ENCODE results near the gene SPATA16.
"Not testable (repeated sequence)": the region's sequence is repeated elsewhere in the genome, so short reads cannot be mapped to it uniquely, and the experiment has no call there.

Gene SPATA16

DNA sequence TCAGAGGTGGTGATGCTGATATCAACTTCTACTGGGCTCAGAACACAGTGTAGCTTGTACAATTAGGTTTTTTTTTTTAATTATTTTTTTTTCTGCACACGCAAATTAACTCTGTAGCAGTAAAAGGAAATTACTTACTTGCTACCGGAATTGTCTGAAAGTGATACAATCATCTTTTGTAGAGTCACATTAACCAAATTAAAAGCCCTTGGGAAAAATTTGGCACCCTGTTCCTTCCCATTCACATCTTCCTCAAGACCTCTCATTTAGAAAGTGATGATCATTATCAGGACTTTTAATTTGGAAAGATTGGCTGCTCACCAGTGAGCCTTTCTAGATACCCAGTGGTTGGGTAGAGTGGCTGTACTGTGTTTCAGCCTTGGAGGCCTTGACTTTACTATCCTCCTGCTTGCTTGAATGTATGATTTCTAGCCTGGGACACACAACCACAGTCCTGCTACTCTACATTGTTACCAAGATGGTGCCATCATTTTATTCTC is 232.2 kb downstream of the SPATA16 start:
- Histone ChIP-seq H3K36me3 (ENCODE audit: control insufficient read depth in 1 of 2, insufficient read depth in 2 of 2, low read length in 2 of 2) (no peaks in the 10 kb centered on the region), H3K9me3 (ENCODE audit: control insufficient read depth in 1 of 2, low read length in 2 of 2) (no peaks in the 10 kb centered on the region), H3K27me3 (ENCODE audit: control insufficient read depth in 1 of 2, insufficient read depth in 2 of 2, low read length in 2 of 2) (no peaks in the 10 kb centered on the region), H3K4me1 (ENCODE audit: control insufficient read depth in 1 of 2, insufficient read depth in 2 of 2, low read length in 2 of 2) (no peaks in the 10 kb centered on the region), H3K4me3 (ENCODE audit: low read depth in 1 of 2, low read length in 2 of 2) (no peak overlapping the region), H3K27ac (ENCODE audit: low read depth, low read length) (no peak overlapping the region), H3K9ac (ENCODE audit: low read depth in 1 of 2, low read length in 2 of 2) (no peak overlapping the region)

DNA sequence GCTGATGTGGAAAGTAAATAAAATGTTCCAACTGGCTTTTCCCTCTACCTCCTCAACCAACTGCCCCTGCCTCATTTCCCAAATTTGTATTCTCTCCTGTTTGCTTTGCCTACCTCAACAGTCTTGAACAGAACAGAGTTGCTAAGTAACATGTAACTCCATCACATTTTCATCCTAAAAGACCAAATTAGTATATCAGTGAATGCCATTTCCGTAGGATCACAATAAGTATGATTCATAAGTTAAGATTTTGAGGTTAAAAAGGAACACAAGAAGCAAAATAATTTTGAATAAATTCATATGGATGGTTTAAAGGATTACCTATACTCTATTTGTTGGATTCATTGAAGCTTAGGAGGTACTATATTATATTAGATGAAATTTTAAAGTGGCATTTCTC is 235.6 kb downstream of the SPATA16 start:
- H3K36me3 ChIP-seq (ENCODE audit: control insufficient read depth in 1 of 2, insufficient read depth in 2 of 2, low read length in 2 of 2) = no peaks in the 10 kb centered on the region
- no peak overlapping the region for H3K4me3 ChIP-seq (ENCODE audit: low read depth in 1 of 2, low read length in 2 of 2)
- no peaks in the 10 kb centered on the region for H3K9me3 ChIP-seq (ENCODE audit: control insufficient read depth in 1 of 2, low read length in 2 of 2)
- no peak overlapping the region for H3K9ac ChIP-seq (ENCODE audit: low read depth in 1 of 2, low read length in 2 of 2)
- no peak overlapping the region for H3K27ac ChIP-seq (ENCODE audit: low read depth, low read length)
- H3K27me3 ChIP-seq (ENCODE audit: control insufficient read depth in 1 of 2, insufficient read depth in 2 of 2, low read length in 2 of 2) = no peaks in the 10 kb centered on the region
- H3K4me1 ChIP-seq (ENCODE audit: control insufficient read depth in 1 of 2, insufficient read depth in 2 of 2, low read length in 2 of 2) = no peaks in the 10 kb centered on the region

DNA sequence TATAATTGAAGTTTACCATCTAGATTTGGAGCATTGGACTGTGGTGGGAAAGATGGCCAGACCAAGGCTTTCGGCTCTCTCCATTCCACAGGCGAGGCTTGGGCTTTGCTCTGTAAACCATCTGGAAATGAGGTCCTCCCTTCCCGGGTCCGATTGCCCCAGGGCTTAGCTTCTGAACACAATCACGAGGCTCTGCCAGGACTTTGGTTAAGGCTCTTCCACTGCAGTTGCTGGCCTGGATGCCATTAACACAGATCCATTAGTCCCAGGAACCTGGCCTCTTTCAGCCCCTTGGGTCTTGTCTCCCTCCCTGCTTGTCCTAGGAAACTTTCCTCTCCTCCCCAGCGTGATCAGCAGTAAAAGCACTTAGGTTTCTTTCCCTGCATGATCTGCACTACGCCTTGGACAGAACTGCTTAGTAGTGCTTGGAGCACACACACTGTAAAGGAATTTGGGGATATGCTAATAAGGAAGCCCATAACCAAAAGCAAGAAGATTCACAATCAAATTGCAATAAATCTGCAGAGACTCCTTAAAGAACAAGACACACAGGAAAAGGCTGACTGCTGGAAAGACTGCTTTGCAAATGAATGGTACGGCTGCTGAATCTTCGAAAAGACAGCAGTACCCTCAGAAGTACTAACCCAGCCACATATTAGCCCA is 236.2 kb downstream of the SPATA16 start:
- no peaks in the 10 kb centered on the region for H3K4me1 ChIP-seq (ENCODE audit: control insufficient read depth in 1 of 2, insufficient read depth in 2 of 2, low read length in 2 of 2)
- no peak overlapping the region for H3K27ac ChIP-seq (ENCODE audit: low read depth, low read length)
- H3K27me3 ChIP-seq (ENCODE audit: control insufficient read depth in 1 of 2, insufficient read depth in 2 of 2, low read length in 2 of 2) = no peaks in the 10 kb centered on the region
- no peaks in the 10 kb centered on the region for H3K36me3 ChIP-seq (ENCODE audit: control insufficient read depth in 1 of 2, insufficient read depth in 2 of 2, low read length in 2 of 2)
- no peak overlapping the region for H3K4me3 ChIP-seq (ENCODE audit: low read depth in 1 of 2, low read length in 2 of 2)
- H3K9me3 ChIP-seq (ENCODE audit: control insufficient read depth in 1 of 2, low read length in 2 of 2) = no peaks in the 10 kb centered on the region
- no peak overlapping the region for H3K9ac ChIP-seq (ENCODE audit: low read depth in 1 of 2, low read length in 2 of 2)

DNA sequence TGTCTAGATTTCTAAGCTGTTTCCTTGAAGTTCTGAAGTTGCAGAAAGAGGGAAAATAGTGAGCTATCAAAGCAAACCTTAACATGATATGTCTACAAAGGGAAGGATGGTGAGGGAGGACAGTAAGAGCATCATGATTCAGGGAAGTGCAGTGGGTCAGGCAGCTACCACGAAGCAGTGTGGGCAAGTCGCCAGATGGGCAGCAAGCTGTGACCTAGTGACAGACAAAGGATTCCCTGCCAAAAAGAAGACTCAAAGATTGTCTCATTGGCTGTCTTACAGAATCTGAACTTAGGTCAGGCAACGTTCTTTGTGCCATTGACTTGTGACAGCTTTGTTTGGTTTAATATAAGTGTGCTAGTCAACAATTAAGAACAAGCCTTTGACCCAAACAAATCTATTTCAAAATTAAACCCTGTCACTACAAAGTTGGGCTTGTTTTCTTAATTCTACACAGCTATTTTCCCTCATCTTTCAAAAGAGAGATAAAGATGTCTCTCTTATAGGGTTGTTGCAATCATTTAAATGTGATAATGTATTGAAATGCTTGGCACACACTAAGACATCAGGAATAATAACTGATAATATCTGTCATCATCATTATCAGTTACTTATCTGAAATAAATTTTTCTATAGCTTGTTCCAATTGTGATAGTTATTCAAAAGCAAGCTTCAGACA is 237.3 kb downstream of the SPATA16 start:
- Histone ChIP-seq H3K27me3 (ENCODE audit: control insufficient read depth in 1 of 2, insufficient read depth in 2 of 2, low read length in 2 of 2) (no peaks in the 10 kb centered on the region), H3K9ac (ENCODE audit: low read depth in 1 of 2, low read length in 2 of 2) (no peak overlapping the region), H3K4me3 (ENCODE audit: low read depth in 1 of 2, low read length in 2 of 2) (no peak overlapping the region), H3K27ac (ENCODE audit: low read depth, low read length) (no peak overlapping the region), H3K4me1 (ENCODE audit: control insufficient read depth in 1 of 2, insufficient read depth in 2 of 2, low read length in 2 of 2) (no peaks in the 10 kb centered on the region), H3K9me3 (ENCODE audit: control insufficient read depth in 1 of 2, low read length in 2 of 2) (no peaks in the 10 kb centered on the region), H3K36me3 (ENCODE audit: control insufficient read depth in 1 of 2, insufficient read depth in 2 of 2, low read length in 2 of 2) (no peaks in the 10 kb centered on the region)

DNA sequence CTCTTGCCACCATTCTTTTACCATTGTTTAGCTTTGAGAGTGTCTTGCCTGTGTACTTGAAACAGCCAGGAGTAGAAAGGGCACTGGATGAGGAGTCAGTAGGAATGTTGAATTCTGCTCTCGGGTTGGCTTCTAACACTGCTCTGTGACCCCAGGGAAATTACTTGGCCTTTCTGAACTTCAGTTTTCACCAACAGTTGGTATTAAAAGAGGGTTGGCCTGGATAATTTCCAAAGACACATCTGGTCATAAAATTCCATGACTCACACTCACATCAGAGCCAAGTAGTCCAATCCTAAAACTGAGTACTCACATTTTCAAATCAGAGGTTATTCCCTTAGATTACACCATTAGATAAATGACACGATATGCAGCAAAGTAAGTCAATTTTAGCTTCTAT is 248.9 kb downstream of the SPATA16 start:
- no peaks in the 10 kb centered on the region for H3K36me3 ChIP-seq (ENCODE audit: control insufficient read depth in 1 of 2, insufficient read depth in 2 of 2, low read length in 2 of 2)
- H3K4me3 ChIP-seq (ENCODE audit: low read depth in 1 of 2, low read length in 2 of 2) = no peak overlapping the region
- no peaks in the 10 kb centered on the region for H3K9me3 ChIP-seq (ENCODE audit: control insufficient read depth in 1 of 2, low read length in 2 of 2)
- no peaks in the 10 kb centered on the region for H3K4me1 ChIP-seq (ENCODE audit: control insufficient read depth in 1 of 2, insufficient read depth in 2 of 2, low read length in 2 of 2)
- no peak overlapping the region for H3K27ac ChIP-seq (ENCODE audit: low read depth, low read length)
- no peak overlapping the region for H3K9ac ChIP-seq (ENCODE audit: low read depth in 1 of 2, low read length in 2 of 2)
- no peaks in the 10 kb centered on the region for H3K27me3 ChIP-seq (ENCODE audit: control insufficient read depth in 1 of 2, insufficient read depth in 2 of 2, low read length in 2 of 2)

DNA sequence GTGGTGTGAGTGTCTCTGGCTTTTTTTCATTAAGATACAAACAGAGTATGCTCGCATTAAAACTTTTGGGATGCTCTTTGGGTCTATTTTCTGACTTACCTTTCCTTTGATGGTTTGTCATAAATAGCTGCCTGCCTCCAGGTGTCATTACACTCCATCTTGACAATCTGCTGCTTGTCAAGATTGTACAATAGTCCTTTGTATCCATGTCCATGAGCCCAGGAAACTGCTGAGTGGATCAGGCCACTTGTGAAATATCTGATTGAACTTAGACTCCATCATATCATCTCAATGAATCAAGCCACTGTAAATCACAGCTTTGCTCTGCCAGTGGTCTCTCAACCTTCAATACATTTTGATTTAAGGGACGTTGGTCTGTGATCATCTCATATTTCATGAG is 255.3 kb downstream of the SPATA16 start:
- Histone ChIP-seq H3K36me3 (ENCODE audit: control insufficient read depth in 1 of 2, insufficient read depth in 2 of 2, low read length in 2 of 2) (no peaks in the 10 kb centered on the region), H3K4me3 (ENCODE audit: low read depth in 1 of 2, low read length in 2 of 2) (no peak overlapping the region), H3K27me3 (ENCODE audit: control insufficient read depth in 1 of 2, insufficient read depth in 2 of 2, low read length in 2 of 2) (no peaks in the 10 kb centered on the region), H3K9me3 (ENCODE audit: control insufficient read depth in 1 of 2, low read length in 2 of 2) (no peaks in the 10 kb centered on the region), H3K27ac (ENCODE audit: low read depth, low read length) (no peak overlapping the region), H3K9ac (ENCODE audit: low read depth in 1 of 2, low read length in 2 of 2) (no peak overlapping the region), H3K4me1 (ENCODE audit: control insufficient read depth in 1 of 2, insufficient read depth in 2 of 2, low read length in 2 of 2) (no peaks in the 10 kb centered on the region)

DNA sequence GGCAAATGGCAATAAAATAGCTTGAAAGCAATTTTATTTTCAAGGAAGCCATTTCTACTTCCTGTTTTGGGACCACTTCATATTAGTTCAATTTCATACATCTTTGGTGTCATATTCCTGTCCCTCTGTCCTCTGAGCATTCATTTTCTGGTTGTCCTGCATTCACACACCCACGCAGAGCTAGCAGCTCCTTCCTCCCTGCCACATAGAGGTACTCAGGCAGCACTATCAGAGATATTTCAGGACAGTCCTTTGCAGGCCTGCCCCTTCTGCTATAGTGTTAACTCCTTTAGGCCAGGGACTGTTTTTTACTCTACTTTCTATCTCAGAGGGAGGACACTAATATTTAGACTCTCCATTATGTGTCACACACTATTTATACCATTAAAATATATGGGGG is 258.5 kb downstream of the SPATA16 start:
- Histone ChIP-seq H3K9me3 (ENCODE audit: control insufficient read depth in 1 of 2, low read length in 2 of 2) (peaks cover 0 to 2% of the 10 kb centered on the region in 2 donors), H3K36me3 (ENCODE audit: control insufficient read depth in 1 of 2, insufficient read depth in 2 of 2, low read length in 2 of 2) (no peaks in the 10 kb centered on the region), H3K4me1 (ENCODE audit: control insufficient read depth in 1 of 2, insufficient read depth in 2 of 2, low read length in 2 of 2) (no peaks in the 10 kb centered on the region), H3K4me3 (ENCODE audit: low read depth in 1 of 2, low read length in 2 of 2) (no peak overlapping the region), H3K27me3 (ENCODE audit: control insufficient read depth in 1 of 2, insufficient read depth in 2 of 2, low read length in 2 of 2) (no peaks in the 10 kb centered on the region), H3K27ac (ENCODE audit: low read depth, low read length) (no peak overlapping the region), H3K9ac (ENCODE audit: low read depth in 1 of 2, low read length in 2 of 2) (no peak overlapping the region)

DNA sequence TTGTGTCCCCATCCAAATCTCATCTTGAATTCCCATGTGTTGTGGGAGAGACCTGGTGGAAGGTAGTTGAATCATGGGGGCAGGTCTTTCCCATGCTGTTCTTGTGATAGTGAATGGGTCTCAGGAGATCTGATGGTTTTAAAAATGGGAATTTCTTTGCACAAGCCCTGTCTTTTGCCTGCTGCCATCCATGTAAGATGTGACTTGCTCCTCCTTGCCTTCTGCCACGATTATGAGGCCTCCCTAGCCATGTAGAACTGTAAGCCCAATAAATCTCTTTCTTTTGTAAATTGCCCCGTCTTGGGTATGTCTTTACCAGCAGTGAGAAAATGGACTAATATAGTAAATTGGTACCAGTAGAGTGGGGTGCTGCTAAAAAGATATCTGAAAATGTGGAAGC is 261.7 kb downstream of the SPATA16 start:
- not testable (repeated sequence) for H3K27ac ChIP-seq (ENCODE audit: low read depth, low read length); H3K36me3 ChIP-seq (ENCODE audit: control insufficient read depth in 1 of 2, insufficient read depth in 2 of 2, low read length in 2 of 2); H3K4me3 ChIP-seq (ENCODE audit: low read depth in 1 of 2, low read length in 2 of 2); H3K27me3 ChIP-seq (ENCODE audit: control insufficient read depth in 1 of 2, insufficient read depth in 2 of 2, low read length in 2 of 2); H3K9ac ChIP-seq (ENCODE audit: low read depth in 1 of 2, low read length in 2 of 2); H3K9me3 ChIP-seq (ENCODE audit: control insufficient read depth in 1 of 2, low read length in 2 of 2); H3K4me1 ChIP-seq (ENCODE audit: control insufficient read depth in 1 of 2, insufficient read depth in 2 of 2, low read length in 2 of 2)

DNA sequence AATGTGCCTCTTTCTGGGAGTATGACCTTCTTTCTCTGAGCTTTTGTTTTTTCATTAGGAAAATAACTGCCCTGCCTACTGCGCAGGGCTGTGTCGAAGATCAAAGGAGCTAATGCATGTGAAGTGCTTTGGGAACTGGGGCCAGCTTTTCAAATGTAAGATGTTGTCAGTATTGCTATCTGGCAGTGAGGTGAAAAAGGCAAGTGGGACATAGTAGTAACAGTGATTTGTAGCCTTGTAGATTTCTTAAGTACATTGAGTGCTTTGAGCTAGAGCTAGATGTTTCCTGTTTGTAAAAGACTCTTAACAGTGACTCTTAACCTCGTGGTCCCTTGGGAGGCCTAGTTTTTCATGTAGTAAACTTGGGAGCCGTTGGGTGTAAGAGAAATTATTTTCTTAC is 264.0 kb downstream of the SPATA16 start:
- Histone ChIP-seq H3K27me3 (ENCODE audit: control insufficient read depth in 1 of 2, insufficient read depth in 2 of 2, low read length in 2 of 2) (no peaks in the 10 kb centered on the region), H3K27ac (ENCODE audit: low read depth, low read length) (no peak overlapping the region)

DNA sequence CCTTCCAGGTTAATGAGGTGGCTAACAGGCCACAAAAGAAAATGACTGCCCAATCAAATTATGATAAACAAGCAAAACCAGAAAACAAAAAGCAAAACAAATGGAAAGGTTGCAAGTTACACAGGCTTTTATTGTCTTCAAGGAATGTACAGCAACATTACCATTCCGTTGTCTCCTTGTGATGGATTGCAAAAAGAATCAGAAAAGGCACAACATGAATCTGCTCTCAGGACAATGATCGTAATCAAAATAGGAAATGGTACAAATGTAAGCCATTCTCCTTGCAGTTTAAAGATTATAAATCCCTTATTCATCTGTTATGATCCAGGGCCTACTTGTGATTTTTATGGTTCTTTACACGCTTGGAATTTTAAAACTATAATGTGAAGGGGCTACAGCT is 264.7 kb downstream of the SPATA16 start:
- Histone ChIP-seq H3K27ac (ENCODE audit: low read depth, low read length) (no peak overlapping the region), H3K27me3 (ENCODE audit: control insufficient read depth in 1 of 2, insufficient read depth in 2 of 2, low read length in 2 of 2) (no peaks in the 10 kb centered on the region), H3K9ac (ENCODE audit: low read depth in 1 of 2, low read length in 2 of 2) (no peak overlapping the region), H3K4me1 (ENCODE audit: control insufficient read depth in 1 of 2, insufficient read depth in 2 of 2, low read length in 2 of 2) (no peaks in the 10 kb centered on the region), H3K4me3 (ENCODE audit: low read depth in 1 of 2, low read length in 2 of 2) (no peak overlapping the region), H3K36me3 (ENCODE audit: control insufficient read depth in 1 of 2, insufficient read depth in 2 of 2, low read length in 2 of 2) (no peaks in the 10 kb centered on the region), H3K9me3 (ENCODE audit: control insufficient read depth in 1 of 2, low read length in 2 of 2) (peaks cover 0 to 2% of the 10 kb centered on the region in 2 donors)

More for the DNA sequence above, 264.0 kb downstream of the SPATA16 start:
- no peaks in the 10 kb centered on the region for H3K4me1 ChIP-seq (ENCODE audit: control insufficient read depth in 1 of 2, insufficient read depth in 2 of 2, low read length in 2 of 2)
- no peak overlapping the region for H3K9ac ChIP-seq (ENCODE audit: low read depth in 1 of 2, low read length in 2 of 2)
- H3K4me3 ChIP-seq (ENCODE audit: low read depth in 1 of 2, low read length in 2 of 2) = no peak overlapping the region
- H3K9me3 ChIP-seq (ENCODE audit: control insufficient read depth in 1 of 2, low read length in 2 of 2) = peaks cover 0 to 2% of the 10 kb centered on the region in 2 donors
- H3K36me3 ChIP-seq (ENCODE audit: control insufficient read depth in 1 of 2, insufficient read depth in 2 of 2, low read length in 2 of 2) = no peaks in the 10 kb centered on the region

Data from duodenal mucosa (tissue), 2 donors.